Left forelimb (tissue), 1 donor: Measurements from ENCODE around the gene SNAPC2.

Experiments
- DNase-seq: peaks from one replicate; pipeline ENCODE4 v3.0.0-alpha.2; 2018; ENCODE audit warnings: low spot score

Gene SNAPC2

DNA sequence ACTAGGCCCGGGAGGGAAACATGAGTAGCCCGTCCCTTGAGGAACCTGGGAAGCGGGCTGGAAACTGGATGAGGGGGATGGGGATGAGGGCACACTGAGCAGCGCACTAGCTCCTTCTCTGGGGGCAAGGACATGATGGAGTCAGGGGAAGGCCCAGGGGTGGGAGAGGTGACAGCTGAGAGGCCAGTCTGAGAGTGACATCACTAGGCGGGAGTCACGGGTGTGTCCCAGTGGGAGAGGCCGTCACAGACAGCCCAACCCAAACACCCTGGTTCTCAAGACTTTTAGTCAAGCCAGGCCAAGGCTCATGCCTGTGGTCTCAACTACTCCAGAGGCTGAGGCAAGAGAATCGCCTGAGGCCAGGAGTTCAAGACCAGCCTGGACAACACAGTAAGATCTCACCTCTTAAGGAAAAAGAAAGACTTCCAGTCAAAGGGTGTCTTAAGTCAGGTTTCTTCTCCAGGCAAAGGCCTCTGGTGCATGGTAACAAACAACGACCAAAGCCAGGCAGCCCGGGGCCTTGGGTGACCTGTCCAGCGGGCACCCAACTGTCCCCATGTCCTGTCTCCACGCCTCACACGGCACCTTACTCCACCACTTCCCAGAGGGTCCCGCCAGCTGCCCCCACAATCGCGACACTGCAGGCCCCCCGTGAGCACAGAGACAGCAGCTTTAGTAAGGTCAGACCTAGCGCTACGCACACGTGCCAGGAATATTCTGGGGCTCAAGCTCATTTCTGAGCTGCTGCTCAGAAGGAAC, 48.8 kb downstream of the SNAPC2 start:
- no peak for DNase-seq

GRCh38 chr19:7969555-7969939, 49.4 kb downstream of the SNAPC2 start:
- DNase-seq = no peak

GRCh38 chr19:7970716-7971448, 50.7 kb downstream of the SNAPC2 start:
- no peak for DNase-seq

DNA sequence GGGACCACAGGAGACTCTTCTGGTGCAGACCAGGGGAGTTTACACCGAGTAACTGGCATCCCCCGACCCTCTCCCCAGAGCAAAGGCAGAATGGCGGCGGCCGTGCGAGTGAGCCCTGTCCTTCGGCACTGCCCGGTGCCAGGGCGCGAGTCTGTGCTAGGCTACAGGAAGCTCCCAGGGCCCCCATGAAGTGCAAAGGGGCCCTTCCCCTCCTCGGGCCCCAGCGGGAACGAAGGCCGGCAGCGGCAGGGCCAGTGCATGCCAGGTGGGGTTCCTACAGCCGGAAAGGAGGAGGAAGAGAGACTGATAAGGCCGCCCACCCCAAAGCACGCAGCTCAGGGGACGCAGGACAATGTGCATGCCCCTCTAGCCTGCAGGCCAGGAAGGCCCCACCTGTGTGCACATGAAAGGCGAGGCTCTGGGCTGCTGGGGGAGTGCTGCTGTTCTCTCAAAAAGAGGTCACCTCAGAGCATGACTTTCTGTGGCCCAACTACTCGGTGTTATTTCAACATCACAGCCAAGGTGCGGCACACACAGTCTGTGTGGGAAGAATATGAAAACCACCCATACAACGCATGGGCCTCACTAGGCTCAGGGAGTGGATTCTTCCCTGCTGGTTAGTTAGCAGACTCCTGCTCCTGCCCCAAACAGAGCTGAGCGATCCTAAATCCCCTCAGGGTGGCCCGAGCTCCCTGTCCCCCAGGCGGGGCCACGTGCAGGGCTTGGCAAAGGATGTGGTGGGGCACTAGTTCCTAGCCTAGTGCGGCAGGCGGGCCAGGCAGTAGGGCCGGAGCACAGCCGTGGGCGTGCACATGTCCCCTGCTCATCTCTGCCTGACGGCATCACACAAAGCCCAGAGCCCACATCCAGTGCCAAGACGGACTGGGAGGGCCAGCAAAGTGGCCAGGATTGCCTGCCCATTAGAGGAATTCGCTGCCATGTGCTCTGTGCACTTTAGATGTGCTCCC, 51.7 kb downstream of the SNAPC2 start:
- DNase-seq = no peak
